Thyroid gland (tissue), 4 donors: ENCODE data around the gene TRPM5.

Source experiments
- POLR2A ChIP-seq, 2 donors: fragments of 450-650 bp; IDR thresholded peaks; one replicate each; pipeline ENCODE4 v1.6.1; 2017; ENCODE audit warnings: antibody characterized with exemption in 2 of 2, mild to moderate bottlenecking in 2 of 2, moderate library complexity in 1 of 2
- TF ChIP-seq, protein P1 (sequence below), 6 experiments: fragments of 200-600 bp in 3 of 6; fragments of 450-650 bp in 3 of 6; sonication (generic) in 3 of 6; IDR thresholded peaks; one replicate each; pipeline ENCODE4 v1.5.1; 2016 to 2019; ENCODE audit warnings: antibody characterized with exemption in 6 of 6, mild to moderate bottlenecking in 2 of 6, inconsistent platforms in 1 of 6, moderate library complexity in 1 of 6

DNA sequence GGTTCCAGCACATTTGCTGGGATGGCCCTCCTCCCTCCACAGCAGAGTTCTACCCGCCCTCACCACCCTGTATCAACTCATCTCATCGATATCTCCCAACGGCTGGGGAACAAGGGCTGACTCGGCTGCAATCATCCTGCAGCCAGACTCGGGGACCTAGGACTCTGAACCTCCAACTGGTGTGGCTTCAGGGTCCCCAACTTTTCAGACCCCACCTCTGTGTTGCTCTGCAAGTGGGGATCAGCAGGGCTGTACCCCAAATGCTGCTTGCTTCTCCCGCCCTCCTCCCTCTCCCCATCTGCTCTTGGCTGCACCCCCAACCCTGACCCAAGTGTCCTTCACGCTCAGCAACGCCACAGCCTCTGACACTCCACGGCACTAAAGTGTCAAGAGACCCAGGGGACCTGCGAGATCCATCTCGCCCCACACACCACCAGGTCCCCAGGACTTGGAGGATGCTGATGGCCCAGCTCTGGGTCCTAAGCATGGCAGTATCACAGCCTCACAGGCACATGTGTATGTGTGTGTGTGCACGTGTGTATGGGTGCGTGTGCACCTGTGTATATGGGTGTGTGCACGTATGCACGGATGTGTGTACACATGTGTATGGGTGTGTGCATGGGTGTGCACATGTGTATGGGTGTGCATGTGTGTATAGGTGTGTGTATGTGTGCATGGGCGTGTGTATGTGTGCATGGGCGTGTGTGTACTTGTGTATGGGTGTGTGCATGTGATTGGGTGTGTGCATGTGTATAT lies 26.9 kb upstream of the TRPM5 start:
- TF ChIP-seq POLR2A (IDR thresholded peaks at IDR 0.05) = no peak
- TF ChIP-seq, protein P1, sequence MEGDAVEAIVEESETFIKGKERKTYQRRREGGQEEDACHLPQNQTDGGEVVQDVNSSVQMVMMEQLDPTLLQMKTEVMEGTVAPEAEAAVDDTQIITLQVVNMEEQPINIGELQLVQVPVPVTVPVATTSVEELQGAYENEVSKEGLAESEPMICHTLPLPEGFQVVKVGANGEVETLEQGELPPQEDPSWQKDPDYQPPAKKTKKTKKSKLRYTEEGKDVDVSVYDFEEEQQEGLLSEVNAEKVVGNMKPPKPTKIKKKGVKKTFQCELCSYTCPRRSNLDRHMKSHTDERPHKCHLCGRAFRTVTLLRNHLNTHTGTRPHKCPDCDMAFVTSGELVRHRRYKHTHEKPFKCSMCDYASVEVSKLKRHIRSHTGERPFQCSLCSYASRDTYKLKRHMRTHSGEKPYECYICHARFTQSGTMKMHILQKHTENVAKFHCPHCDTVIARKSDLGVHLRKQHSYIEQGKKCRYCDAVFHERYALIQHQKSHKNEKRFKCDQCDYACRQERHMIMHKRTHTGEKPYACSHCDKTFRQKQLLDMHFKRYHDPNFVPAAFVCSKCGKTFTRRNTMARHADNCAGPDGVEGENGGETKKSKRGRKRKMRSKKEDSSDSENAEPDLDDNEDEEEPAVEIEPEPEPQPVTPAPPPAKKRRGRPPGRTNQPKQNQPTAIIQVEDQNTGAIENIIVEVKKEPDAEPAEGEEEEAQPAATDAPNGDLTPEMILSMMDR (IDR thresholded peaks at IDR 0.05) = no peak
